Measurements from ENCODE around the gene IMPDH1. TPM values are rescaled to one million over a fixed set of nuclear protein-coding genes. Genes with fewer than 3 reads are reported as not detected.

IMPDH1 gene
- total and polyA plus RNA-seq, 11 donors: 12.3 to 65.3 (median 23.6) TPM

GRCh38 chr7:128407751-128408708 lies 1.8 kb downstream of the IMPDH1 start:
- peak overlapping the region in 9 of 12 donors; percentile 60 to 87 (median 74) for H3K4me3 ChIP-seq
- 56 to 73% (median 60%) methylated on average over 9 to 11 of the region's 11 CpGs for WGBS, 4 donors

DNA sequence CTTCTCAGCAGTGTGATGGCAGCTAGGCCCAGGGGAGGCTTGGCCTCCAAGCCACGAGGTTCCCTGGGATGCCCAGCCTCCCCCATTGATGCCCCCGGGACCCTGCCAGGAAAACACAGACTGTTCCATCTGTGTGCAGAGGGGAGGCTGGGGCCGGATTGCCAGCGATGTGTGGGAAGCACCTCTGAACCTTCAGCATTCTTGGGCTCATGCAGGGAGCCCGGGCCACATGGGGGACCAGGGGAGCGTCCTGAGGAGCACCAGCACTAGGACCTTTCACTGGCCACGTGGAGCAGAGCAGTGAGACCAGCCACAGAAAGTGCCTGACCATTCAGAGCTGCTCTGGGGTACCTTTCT lies 2.6 kb downstream of the IMPDH1 start:
- peak overlapping the region in 1 of 12 donors; percentile 74 for H3K4me3 ChIP-seq
- H3K36me3 ChIP-seq: peaks cover 0 to 10% (median 0%) of the 10 kb centered on the region in 9 donors
- DNase-seq (peak in 1 of 5 donors; percentile 11), ATAC-seq (no peak)
- H3K4me1 ChIP-seq: peaks cover 0 to 62% (median 42%) of the 10 kb centered on the region in 12 donors
- TF ChIP-seq CTCF (IDR thresholded peaks at IDR 0.05): no peak
- TF ChIP-seq POLR2A (IDR thresholded peaks at IDR 0.05): no peak
- intact Hi-C loops (cut with DNase I): loop anchor here in 2 of 10 donors (10.0 kb wide), 2 partner anchors 48 to 58 kb away; partner anchors contain the start of gene HILPDA (in 1 of the 2)
- peak overlapping the region in 5 of 12 donors; percentile 18 to 94 (median 83) for H3K27ac ChIP-seq
- 66 to 89% (median 85%) methylated on average over 6 to 7 of the region's 7 CpGs for WGBS, 4 donors
- H3K9me3 ChIP-seq: no peaks in the 10 kb centered on the region
- no peaks in the 10 kb centered on the region for H3K27me3 ChIP-seq

More at GRCh38 chr7:128407751-128408708, 1.8 kb downstream of the IMPDH1 start:
- H3K27ac ChIP-seq: peak overlapping the region in 10 of 12 donors; percentile 18 to 94 (median 82)
- H3K36me3 ChIP-seq: peaks cover 0 to 4% (median 0%) of the 10 kb centered on the region in 9 donors
- no peak for ATAC-seq
- TF ChIP-seq CTCF (IDR thresholded peaks at IDR 0.05): no peak
- TF ChIP-seq POLR2A (IDR thresholded peaks at IDR 0.05): no peak
- DNase-seq: no peak
- no peaks in the 10 kb centered on the region for H3K9me3 ChIP-seq
- H3K27me3 ChIP-seq: no peaks in the 10 kb centered on the region
- peaks cover 0 to 62% (median 42%) of the 10 kb centered on the region in 12 donors for H3K4me1 ChIP-seq
- intact Hi-C loops (cut with DNase I): loop anchor here in 2 of 10 donors (10.0 kb wide), 2 partner anchors 47 to 57 kb away; partner anchors contain the start of gene HILPDA (in 1 of the 2)

- Histone ChIP-seq H3K4me3 (peak overlapping the region in 10 of 12 donors; percentile 63 to 98 (median 81)), H3K9me3 (no peaks in the 10 kb centered on the region), H3K27ac (peak overlapping the region in 4 of 12 donors; percentile 19 to 94 (median 62)), H3K36me3 (peaks cover 0 to 16% (median 0%) of the 10 kb centered on the region in 9 donors), H3K27me3 (no peaks in the 10 kb centered on the region), H3K4me1 (peaks cover 0 to 62% (median 42%) of the 10 kb centered on the region in 12 donors)
- no peak for TF ChIP-seq POLR2A (IDR thresholded peaks at IDR 0.05)
- TF ChIP-seq CTCF (IDR thresholded peaks at IDR 0.05): no peak
- no peak for ATAC-seq
- DNase-seq: no peak
- intact Hi-C loops (cut with DNase I): loop anchor here in 2 of 10 donors (10.0 kb wide), 2 partner anchors 48 to 58 kb away; partner anchors contain the start of gene HILPDA (in 1 of the 2)
- 51 to 76% (median 63%) methylated on average over 11 to 17 of the region's 17 CpGs for WGBS, 4 donors
Observed at GRCh38 chr7:128406314-128407232, 3.2 kb downstream of the IMPDH1 start.
